Activated gamma-delta T cell treated with Interleukin-2 at 50 U/mL for 16 hours (primary cell): ENCODE data around the gene ITFG1.

ENCODE experiments used
- DNase-seq: peaks from one replicate; pipeline ENCODE4 v3.0.0-alpha.2; 2020

Gene ITFG1

DNA sequence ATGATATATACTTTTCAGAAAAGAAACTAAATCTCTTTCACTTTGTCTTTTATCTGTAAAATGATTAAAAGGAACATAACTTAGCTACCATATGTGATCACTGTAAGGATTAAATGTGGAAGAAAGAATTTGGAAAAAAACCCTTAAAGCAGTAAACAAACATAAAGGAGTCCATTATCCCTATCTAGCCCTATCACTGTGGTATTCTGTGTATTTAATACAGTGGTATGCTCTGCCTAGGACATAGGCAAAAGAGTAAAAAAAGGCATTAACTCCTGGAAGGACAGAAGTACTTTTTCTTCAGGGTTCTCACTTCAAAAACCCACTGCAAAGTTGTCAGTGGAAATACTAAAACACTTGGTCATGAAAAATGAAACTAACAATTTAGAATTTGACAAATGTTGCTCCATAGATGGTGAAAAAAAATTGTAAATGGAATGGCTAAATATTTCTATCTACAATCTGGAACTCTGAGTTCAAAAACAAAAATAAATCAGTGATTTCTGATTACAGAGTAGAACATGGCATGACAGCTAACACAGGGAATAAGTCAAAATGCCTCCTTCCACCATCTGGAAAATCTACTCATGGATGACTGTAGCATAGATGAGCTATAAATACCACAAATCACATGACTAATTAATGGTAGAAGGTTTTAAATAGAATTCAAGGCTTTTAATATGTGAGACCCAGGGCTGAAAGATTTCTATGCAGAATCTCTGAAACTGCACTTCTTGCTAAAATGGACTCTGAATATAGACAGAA is 140.1 kb downstream of the ITFG1 start:
- no peak for DNase-seq

GRCh38 chr16:47317465-47318240 is 143.2 kb downstream of the ITFG1 start:
- DNase-seq = no peak

- DNase-seq = no peak
These were observed 144.3 kb downstream of the ITFG1 start for GRCh38 chr16:47316442-47317015.

GRCh38 chr16:47311738-47312505 is 148.9 kb downstream of the ITFG1 start:
- no peak for DNase-seq

DNA sequence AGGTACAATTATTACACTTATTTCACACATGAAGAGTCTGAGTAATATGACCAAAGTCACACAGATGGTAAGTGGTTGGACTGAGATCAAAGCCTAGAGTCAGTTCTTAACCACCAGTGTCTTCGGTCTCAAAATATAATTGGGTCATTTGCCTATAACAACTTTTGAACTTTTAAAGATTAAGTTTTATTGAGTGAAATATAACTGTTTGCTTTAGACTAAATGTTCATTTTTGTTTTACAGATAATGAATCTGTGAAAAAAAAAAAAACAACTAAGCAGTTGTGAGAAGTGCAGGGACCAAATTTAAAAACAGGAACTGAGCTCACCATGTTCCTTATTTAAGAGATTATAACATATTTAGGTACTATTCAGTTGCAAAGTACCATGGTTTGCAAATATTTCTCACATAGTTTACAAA is 150.1 kb downstream of the ITFG1 start:
- no peak for DNase-seq

DNA sequence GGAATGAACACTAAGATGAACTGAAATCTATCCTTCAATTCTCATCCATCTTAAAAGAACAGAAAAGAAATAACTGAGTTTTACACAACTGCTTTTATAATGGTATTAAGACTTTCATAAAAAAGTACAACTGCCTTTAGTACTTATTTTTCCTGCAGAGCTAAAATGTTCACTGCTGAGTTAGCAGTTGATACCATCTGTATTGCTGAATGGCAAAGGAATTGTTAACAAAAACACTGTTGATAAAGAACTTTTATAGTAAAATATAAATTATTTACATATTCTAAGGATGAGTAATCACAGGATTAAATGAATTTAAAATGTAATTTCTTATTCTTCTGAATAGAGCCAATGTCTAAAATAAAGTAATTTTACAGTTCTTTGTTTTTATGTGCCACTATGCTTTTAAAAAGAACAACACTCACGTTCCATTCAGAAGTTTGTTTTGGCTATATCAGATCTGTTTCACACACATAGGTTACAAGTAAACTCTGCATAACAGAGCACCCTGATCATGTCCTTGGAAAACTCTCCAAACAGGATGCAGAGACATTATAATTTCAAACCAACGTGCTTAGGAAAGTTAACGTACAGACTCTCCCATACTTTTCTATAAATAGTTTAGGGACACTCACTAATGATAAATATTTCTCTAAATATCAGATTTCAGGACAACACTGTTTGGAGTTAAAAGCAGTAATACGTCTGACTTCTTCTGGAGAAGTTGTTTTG is 151.1 kb downstream of the ITFG1 start:
- DNase-seq = no peak

DNA sequence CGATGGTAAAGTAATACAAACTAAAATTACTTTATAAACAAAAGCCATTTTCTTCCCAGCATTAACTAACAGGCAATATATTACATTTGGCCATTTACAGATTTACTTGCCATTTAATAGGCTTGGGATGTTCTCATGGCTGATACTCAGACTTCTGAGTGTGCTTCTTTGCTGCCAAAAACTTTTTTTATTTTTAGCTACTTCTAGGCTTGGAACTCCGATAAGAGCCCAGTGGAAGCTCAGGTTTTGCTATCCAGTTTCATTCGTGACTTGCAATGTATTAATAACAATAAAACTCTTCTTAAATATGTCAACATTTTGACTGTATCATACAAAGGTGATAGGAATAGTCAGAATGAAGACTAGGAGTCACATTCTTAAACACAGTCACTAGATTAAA is 152.3 kb downstream of the ITFG1 start:
- DNase-seq = no peak

- no peak for DNase-seq
These were observed 156.3 kb downstream of the ITFG1 start for GRCh38 chr16:47304563-47304962.

DNA sequence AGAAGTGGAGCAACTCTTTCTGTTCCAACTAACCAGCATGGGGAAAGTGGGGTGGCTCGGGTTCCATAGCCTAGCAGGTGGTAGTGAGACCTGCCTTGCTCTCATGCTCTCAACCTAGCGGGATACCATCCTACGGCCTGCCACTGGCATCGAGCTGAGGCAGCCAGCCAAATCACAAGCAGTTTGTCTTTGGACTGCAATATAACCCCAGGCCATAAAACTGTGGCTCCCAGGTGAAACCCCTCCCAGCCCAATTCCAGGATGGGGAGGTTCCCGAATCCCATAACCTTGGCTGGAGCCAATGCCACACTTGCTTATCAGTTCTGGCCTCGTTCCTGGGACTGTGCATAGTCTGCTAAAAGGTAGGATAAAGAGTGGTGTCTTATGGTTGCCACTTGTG is 161.3 kb downstream of the ITFG1 start:
- no peak for DNase-seq

DNA sequence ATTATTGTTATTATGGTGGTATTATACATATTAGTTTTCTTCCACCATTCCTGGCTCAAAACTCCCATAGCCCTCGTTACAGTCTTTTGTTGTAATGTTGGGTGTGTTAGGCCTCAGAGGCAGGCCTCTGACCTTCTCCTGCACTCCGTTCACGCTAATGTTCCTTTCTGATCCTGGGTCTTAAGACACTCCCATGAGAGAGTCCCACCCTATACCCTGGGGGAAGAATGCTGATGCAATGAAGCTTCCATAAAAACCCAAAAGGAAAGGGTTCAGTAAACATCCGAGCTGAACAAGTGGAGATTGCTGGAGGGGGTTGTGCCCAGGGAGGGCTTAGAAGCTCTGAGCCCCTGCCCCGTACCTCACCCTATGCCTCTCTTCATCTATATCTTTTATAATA is 175.9 kb downstream of the ITFG1 start:
- no peak for DNase-seq

- no peak for DNase-seq
These were observed 182.4 kb downstream of the ITFG1 start for GRCh38 chr16:47278306-47278970.

DNA sequence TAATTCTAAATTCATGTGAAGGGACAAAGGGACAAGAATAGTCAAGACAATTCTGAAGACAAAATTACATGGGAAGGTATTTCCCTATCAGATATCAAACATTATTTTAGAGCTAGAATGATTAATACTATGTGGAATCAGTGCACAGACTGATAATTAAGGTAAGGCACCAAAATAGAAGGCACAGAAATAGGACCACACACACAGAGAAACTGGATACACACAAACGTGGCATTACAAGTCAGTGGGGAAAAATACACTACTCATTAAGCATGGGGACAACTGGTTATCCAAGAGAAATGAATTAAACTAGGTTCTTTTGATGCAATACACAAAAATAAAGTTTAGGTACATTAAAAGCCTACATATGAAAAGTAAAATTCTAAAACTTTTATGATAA is 184.3 kb downstream of the ITFG1 start:
- no peak for DNase-seq

- no peak for DNase-seq
These were observed 197.9 kb downstream of the ITFG1 start for GRCh38 chr16:47262938-47263337.

- DNase-seq = no peak
These were observed 200.4 kb downstream of the ITFG1 start for GRCh38 chr16:47260503-47260902.

GRCh38 chr16:47258874-47259461 is 201.9 kb downstream of the ITFG1 start:
- DNase-seq = no peak

GRCh38 chr16:47254756-47255155 is 206.1 kb downstream of the ITFG1 start:
- DNase-seq = no peak

- no peak for DNase-seq
These were observed 209.9 kb downstream of the ITFG1 start for GRCh38 chr16:47250983-47251382.

- DNase-seq = no peak
These were observed 213.2 kb downstream of the ITFG1 start for GRCh38 chr16:47247690-47248089.

- no peak for DNase-seq
These were observed 216.7 kb downstream of the ITFG1 start for GRCh38 chr16:47244206-47244605.

DNA sequence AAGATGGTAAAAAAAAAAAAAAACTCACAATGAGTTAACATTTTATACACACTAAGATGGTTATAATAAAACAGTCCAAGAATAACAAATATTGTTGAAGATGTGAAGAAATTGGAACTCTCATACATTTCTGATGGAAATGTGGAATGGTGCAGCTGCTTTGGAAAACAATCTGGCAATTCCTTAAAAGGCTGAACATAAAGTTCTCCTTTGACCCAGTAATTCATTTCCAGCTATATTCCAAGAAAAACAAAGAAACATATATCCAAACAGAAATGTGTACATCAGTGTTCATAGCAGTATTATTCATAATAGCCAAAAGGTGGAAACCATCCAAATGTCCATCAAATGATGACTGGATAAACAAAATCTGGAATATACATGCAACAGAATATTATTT is 219.8 kb downstream of the ITFG1 start:
- no peak for DNase-seq

DNA sequence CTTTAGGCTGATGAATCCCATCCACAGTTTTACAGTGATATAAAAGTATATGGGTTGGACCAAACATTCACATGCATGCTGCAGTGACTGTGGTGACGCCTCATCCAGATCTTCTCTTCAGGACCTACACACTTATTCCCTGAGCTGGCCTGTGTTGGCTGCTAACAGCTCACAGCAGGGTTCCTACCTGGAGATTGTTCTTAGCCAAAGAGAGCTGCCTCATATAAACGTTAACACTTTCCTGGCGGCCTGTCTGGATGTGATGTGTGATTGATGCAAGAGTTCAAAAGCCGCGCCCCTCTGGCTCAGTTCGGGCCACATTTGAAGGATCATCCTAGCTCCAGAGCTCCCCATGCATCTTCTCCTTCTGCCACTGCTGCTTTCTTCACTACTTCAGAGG is 224.1 kb downstream of the ITFG1 start:
- DNase-seq = no peak

GRCh38 chr16:47230296-47230695 is 230.6 kb downstream of the ITFG1 start:
- DNase-seq = no peak
